ENCODE data around the gene GNG14. TPM values are rescaled to one million over a fixed set of nuclear protein-coding genes. Genes with fewer than 3 reads are reported as not detected.

The GNG14 gene
- total and polyA plus RNA-seq, 4 donors: 1.6 TPM; not detected in 3

DNA sequence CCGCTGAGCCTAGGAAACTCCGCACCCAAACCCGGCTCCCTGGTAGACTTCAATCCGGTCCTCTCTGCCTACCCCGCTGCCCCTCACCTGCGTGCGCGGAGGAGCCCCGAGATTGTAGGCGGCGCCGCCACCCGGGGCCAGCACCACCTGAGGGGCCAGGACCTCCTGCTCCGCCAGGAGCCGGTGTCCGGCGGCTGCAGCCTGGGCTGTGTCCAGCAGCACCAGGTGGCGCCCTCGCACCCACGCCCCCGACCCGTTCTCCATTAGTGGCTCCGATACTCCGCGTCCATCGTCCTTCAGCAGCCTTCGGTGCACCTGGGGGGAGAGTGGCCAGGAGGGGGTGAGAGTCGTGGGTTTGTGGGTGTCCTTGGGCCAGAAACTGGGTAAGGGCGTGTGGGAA, 39.7 kb upstream of the GNG14 start:
- no peak for DNase-seq (ENCODE audit: low read depth in 4 of 6, low spot score in 6 of 6)
- H3K9me3 ChIP-seq (ENCODE audit: control insufficient read depth, insufficient read depth, low read length): no peaks in the 10 kb centered on the region
- H3K27me3 ChIP-seq (ENCODE audit: control insufficient read depth, insufficient read depth, low read length): no peaks in the 10 kb centered on the region
- peaks cover 15% of the 10 kb centered on the region for H3K4me1 ChIP-seq (ENCODE audit: control insufficient read depth, insufficient read depth, low read length)
- WGBS (ENCODE audit: insufficient coverage): 16% methylated on average over 25 of the region's 29 CpGs
- peaks cover 18% of the 10 kb centered on the region for H3K36me3 ChIP-seq (ENCODE audit: control insufficient read depth, insufficient read depth, low read length)
- no peak overlapping the region for H3K4me3 ChIP-seq (ENCODE audit: low read depth, low read length)
- no peak overlapping the region for H3K27ac ChIP-seq (ENCODE audit: low read depth, low read length)

DNA sequence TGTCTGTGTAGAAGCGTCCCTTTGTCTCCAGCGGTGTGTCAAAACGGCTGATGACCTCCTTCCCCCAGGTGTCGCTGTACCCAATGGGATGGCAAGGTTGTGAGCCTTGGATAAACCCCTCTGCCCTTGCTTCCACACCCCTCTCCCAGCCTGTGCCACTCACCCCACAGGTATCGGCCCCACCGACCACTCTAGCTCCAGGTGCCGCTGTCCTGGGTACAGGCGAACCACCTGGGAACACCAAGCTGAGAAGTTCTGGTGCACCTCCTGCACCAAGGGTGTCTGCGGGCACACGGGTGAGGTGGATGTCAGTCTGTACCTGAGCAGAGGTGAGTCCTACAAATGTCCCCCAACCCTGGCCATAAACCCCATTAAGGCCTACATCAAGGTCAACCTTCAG, 37.9 kb upstream of the GNG14 start:
- H3K4me3 ChIP-seq (ENCODE audit: low read depth, low read length): no peak overlapping the region
- DNase-seq (ENCODE audit: low read depth in 4 of 6, low spot score in 6 of 6): no peak
- H3K27me3 ChIP-seq (ENCODE audit: control insufficient read depth, insufficient read depth, low read length): no peaks in the 10 kb centered on the region
- no peak overlapping the region for H3K27ac ChIP-seq (ENCODE audit: low read depth, low read length)
- H3K36me3 ChIP-seq (ENCODE audit: control insufficient read depth, insufficient read depth, low read length): peaks cover 31% of the 10 kb centered on the region
- 95% methylated on average over 8 of the region's 10 CpGs for WGBS (ENCODE audit: insufficient coverage)
- H3K9me3 ChIP-seq (ENCODE audit: control insufficient read depth, insufficient read depth, low read length): no peaks in the 10 kb centered on the region
- peaks cover 15% of the 10 kb centered on the region for H3K4me1 ChIP-seq (ENCODE audit: control insufficient read depth, insufficient read depth, low read length)

DNA sequence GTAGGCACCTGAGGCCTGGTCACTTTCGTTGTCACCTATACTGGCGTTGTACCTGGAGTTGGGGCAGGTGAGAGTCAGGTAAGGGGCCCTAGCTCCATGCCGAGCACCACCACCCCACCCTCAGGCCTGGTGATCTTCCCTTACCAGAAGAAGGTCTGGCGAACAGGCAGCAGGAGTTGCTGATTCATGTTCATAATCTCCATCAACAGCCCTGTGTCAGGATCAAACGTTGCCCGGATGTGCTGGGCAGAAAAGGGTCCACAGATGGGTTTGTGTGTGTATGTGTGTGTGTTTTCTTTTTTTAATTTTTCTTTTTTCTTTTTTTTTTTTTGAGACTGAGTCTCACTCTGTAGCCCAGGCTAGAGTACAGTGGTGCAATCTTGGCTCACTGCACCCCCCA, 35.6 kb upstream of the GNG14 start:
- H3K36me3 ChIP-seq (ENCODE audit: control insufficient read depth, insufficient read depth, low read length): peaks cover 53% of the 10 kb centered on the region

DNA sequence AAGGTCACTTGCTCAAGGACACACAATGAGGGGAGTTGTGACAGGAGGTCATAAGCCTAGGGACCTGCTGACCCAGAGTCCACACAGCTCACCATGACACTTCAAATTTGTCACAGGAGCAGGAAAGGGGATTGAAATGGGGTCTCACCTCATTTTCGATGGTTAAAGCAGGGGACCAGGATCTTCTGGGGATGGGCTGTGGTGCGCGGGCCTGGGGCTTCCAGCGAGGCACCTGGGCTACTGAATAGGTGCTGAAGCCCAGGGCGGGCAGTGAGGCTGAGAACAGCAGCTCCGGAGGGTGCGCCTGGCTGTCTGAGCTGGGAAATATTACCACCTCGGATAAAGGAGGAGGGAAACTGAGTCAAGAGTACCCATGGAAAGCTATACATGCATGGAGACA, 32.3 kb upstream of the GNG14 start:
- Histone ChIP-seq H3K27me3 (ENCODE audit: control insufficient read depth, insufficient read depth, low read length) (no peaks in the 10 kb centered on the region), H3K4me3 (ENCODE audit: low read depth, low read length) (no peak overlapping the region), H3K27ac (ENCODE audit: low read depth, low read length) (no peak overlapping the region), H3K36me3 (ENCODE audit: control insufficient read depth, insufficient read depth, low read length) (peaks cover 77% of the 10 kb centered on the region), H3K4me1 (ENCODE audit: control insufficient read depth, insufficient read depth, low read length) (no peaks in the 10 kb centered on the region), H3K9me3 (ENCODE audit: control insufficient read depth, insufficient read depth, low read length) (no peaks in the 10 kb centered on the region)
- 100% methylated on average over 6 of the region's 8 CpGs for WGBS (ENCODE audit: insufficient coverage)
- DNase-seq (ENCODE audit: low read depth in 4 of 6, low spot score in 6 of 6): no peak

More for the DNA sequence above, 35.6 kb upstream of the GNG14 start:
- Histone ChIP-seq H3K9me3 (ENCODE audit: control insufficient read depth, insufficient read depth, low read length) (no peaks in the 10 kb centered on the region), H3K27me3 (ENCODE audit: control insufficient read depth, insufficient read depth, low read length) (no peaks in the 10 kb centered on the region), H3K27ac (ENCODE audit: low read depth, low read length) (no peak overlapping the region), H3K4me3 (ENCODE audit: low read depth, low read length) (no peak overlapping the region), H3K4me1 (ENCODE audit: control insufficient read depth, insufficient read depth, low read length) (peaks cover 15% of the 10 kb centered on the region)
- DNase-seq (ENCODE audit: low read depth in 4 of 6, low spot score in 6 of 6): no peak
- 100% methylated on average over 2 of the region's 6 CpGs for WGBS (ENCODE audit: insufficient coverage)

DNA sequence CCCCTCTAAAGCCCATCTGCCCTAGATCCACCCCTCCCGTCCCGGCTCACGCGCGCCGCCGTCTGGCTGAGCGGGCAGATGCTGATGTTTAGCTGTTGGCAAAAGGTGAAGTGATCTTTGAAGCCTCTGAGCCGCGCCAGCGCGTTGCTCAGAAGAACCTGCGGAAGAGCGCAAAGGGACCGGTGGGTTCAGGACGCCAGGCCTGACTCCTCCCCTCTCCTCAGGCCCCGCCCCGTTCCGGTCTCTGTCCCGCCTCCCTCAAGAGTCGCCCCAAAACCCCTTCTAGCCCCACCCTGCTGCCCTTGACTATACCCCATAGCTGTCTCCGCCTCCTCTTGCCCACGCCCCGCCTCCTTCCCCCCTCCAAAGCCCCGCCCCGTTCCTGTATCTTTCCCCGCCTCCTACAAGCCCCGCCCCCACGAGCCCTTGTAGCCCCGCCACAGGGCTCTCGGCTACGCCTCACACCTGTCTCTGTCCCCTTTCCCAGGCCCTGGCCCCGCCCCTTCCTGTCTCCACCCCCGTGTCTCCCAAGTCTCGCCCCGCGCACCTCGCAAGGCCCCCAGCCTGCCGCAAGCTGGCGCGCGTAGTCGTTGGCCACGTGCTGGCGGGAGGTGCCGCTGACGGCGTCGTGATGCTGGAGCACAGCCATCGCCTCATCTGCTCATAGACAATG, 30.8 kb upstream of the GNG14 start:
- peaks cover 82% of the 10 kb centered on the region for H3K36me3 ChIP-seq (ENCODE audit: control insufficient read depth, insufficient read depth, low read length)
- no peaks in the 10 kb centered on the region for H3K4me1 ChIP-seq (ENCODE audit: control insufficient read depth, insufficient read depth, low read length)
- H3K27me3 ChIP-seq (ENCODE audit: control insufficient read depth, insufficient read depth, low read length): no peaks in the 10 kb centered on the region
- DNase-seq (ENCODE audit: low read depth in 4 of 6, low spot score in 6 of 6): no peak
- H3K27ac ChIP-seq (ENCODE audit: low read depth, low read length): no peak overlapping the region
- H3K9me3 ChIP-seq (ENCODE audit: control insufficient read depth, insufficient read depth, low read length): no peaks in the 10 kb centered on the region
- no peak overlapping the region for H3K4me3 ChIP-seq (ENCODE audit: low read depth, low read length)
- WGBS (ENCODE audit: insufficient coverage): 49% methylated on average over 40 of the region's 50 CpGs

DNA sequence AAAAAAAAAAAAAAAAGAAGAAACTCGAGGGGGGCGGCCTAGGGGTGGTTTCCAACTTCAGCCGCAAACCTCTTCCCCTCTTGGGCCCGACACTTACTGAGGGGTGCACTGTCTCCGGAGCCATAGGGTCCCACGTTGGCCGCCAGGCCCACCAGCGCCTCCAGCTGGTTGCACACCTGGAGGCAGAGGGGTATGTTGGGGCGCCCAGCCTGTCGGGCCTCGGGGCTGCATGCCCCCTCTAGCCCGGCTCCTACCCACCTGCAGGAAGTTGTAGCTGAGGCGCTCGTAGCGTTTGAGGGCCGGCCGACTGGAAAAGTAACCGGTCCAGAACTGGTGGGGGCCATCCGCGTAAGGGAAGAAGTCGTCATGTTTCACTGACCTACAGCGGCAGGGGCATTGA, 29.8 kb upstream of the GNG14 start:
- Histone ChIP-seq H3K4me3 (ENCODE audit: low read depth, low read length) (no peak overlapping the region), H3K4me1 (ENCODE audit: control insufficient read depth, insufficient read depth, low read length) (no peaks in the 10 kb centered on the region), H3K36me3 (ENCODE audit: control insufficient read depth, insufficient read depth, low read length) (peaks cover 86% of the 10 kb centered on the region), H3K27me3 (ENCODE audit: control insufficient read depth, insufficient read depth, low read length) (no peaks in the 10 kb centered on the region), H3K9me3 (ENCODE audit: control insufficient read depth, insufficient read depth, low read length) (no peaks in the 10 kb centered on the region), H3K27ac (ENCODE audit: low read depth, low read length) (no peak overlapping the region)
- 98% methylated on average over 16 of the region's 22 CpGs for WGBS (ENCODE audit: insufficient coverage)
- no peak for DNase-seq (ENCODE audit: low read depth in 4 of 6, low spot score in 6 of 6)

DNA sequence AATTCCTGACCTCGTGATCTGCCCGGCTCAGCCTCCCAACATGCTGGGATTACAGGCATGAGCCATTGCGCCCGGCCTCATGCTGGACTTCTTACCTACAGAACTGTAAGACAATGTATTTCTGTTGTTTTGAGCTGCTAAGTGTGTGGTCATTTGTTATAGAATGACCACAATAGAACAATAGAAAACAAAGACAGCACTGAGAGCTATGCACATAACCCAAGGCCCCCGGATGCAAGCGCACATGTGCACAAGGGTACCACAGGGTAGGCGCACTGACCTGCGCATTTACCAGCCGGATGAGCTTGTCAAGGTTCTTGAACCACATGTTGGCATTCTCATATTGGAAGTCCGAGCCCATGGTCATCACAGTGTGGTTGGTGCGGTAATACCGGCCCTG, 26.8 kb upstream of the GNG14 start:
- Histone ChIP-seq H3K36me3 (ENCODE audit: control insufficient read depth, insufficient read depth, low read length) (peaks cover 88% of the 10 kb centered on the region), H3K27ac (ENCODE audit: low read depth, low read length) (no peak overlapping the region), H3K9me3 (ENCODE audit: control insufficient read depth, insufficient read depth, low read length) (no peaks in the 10 kb centered on the region), H3K4me1 (ENCODE audit: control insufficient read depth, insufficient read depth, low read length) (peaks cover 6% of the 10 kb centered on the region), H3K27me3 (ENCODE audit: control insufficient read depth, insufficient read depth, low read length) (no peaks in the 10 kb centered on the region), H3K4me3 (ENCODE audit: low read depth, low read length) (no peak overlapping the region)
- WGBS (ENCODE audit: insufficient coverage): 95% methylated on average over 10 of the region's 12 CpGs
- DNase-seq (ENCODE audit: low read depth in 4 of 6, low spot score in 6 of 6): no peak

DNA sequence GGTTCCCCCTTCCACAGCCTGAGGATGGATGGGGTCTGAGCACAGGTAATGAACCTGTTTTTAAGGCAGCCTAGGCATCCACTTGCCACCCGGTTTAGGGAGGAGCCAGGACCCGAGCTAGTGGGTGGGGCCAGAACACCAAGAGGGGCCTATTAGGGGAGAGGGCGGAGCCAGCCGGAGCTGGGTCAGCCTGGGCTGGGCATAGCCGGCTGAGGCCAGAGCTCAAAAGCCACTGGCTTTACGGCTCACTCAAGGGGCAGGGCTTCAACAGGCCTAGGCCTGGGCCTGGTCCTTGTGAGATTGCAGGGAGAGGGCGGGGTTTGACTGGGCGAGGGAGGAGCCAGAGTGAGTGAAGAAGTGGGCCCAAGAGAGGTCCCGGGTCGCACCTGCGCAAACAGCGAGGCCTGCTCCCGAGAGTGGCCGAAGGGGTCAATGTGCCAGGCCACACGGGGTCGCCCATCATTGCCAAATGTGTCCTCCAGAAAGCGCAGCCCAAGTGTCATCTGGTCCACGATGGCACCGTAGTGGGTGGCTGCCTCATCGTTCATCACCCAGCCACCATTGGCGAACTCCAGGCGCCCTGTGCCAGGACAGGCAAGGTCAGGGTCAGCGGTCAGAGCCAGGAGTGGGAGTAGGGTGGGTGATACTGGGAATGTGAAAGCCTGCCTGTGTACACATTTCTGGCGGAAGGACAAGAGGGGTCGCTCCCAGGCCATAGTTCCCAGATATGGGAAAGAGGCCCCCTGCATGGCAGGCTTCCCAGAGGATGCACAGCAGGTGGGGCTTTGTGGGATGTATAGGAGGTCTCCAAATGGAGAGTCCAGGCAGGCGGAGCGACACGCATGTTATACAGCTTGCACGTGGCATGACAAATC, 23.2 kb upstream of the GNG14 start:
- 77% methylated on average over 28 of the region's 29 CpGs for WGBS (ENCODE audit: insufficient coverage)
- Histone ChIP-seq H3K4me1 (ENCODE audit: control insufficient read depth, insufficient read depth, low read length) (peaks cover 33% of the 10 kb centered on the region), H3K9me3 (ENCODE audit: control insufficient read depth, insufficient read depth, low read length) (no peaks in the 10 kb centered on the region), H3K27me3 (ENCODE audit: control insufficient read depth, insufficient read depth, low read length) (no peaks in the 10 kb centered on the region), H3K36me3 (ENCODE audit: control insufficient read depth, insufficient read depth, low read length) (peaks cover 62% of the 10 kb centered on the region), H3K4me3 (ENCODE audit: low read depth, low read length) (no peak overlapping the region), H3K27ac (ENCODE audit: low read depth, low read length) (no peak overlapping the region)
- DNase-seq (ENCODE audit: low read depth in 4 of 6, low spot score in 6 of 6): no peak

DNA sequence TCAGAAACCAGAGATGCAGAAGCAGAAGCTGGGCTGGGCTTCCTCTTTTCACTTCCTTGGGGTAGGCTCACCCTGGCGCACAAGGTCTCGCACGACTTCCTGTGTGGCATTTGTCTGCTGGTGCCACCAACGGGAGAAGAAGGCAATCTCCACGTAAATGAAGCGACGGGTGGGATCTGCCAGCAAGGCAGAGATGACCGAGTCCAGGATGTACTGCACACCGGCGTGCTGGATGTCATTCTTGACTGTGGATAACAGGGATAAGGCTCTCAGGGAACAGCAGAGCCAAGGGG, 22.6 kb upstream of the GNG14 start:
- H3K36me3 ChIP-seq (ENCODE audit: control insufficient read depth, insufficient read depth, low read length): peaks cover 60% of the 10 kb centered on the region
- 90% methylated on average over 10 of the region's 10 CpGs for WGBS (ENCODE audit: insufficient coverage)
- H3K27ac ChIP-seq (ENCODE audit: low read depth, low read length): no peak overlapping the region
- no peak for DNase-seq (ENCODE audit: low read depth in 4 of 6, low spot score in 6 of 6)
- H3K4me1 ChIP-seq (ENCODE audit: control insufficient read depth, insufficient read depth, low read length): peaks cover 38% of the 10 kb centered on the region
- no peak overlapping the region for H3K4me3 ChIP-seq (ENCODE audit: low read depth, low read length)
- no peaks in the 10 kb centered on the region for H3K27me3 ChIP-seq (ENCODE audit: control insufficient read depth, insufficient read depth, low read length)
- H3K9me3 ChIP-seq (ENCODE audit: control insufficient read depth, insufficient read depth, low read length): no peaks in the 10 kb centered on the region

Measured in spinal cord (tissue), 10 donors.